Sigmoid colon (tissue), 7 donors: ENCODE results near the gene CCDC66. TPM values are rescaled to one million over a fixed set of nuclear protein-coding genes. Genes with fewer than 3 reads are reported as not detected.

Experiments used
- DNase-seq: peaks from one replicate; pipeline ENCODE4 v3.0.0-alpha.2; 2019
- H3K27ac ChIP-seq, 4 donors: fragments of 200-600 bp; sonication (generic); one replicate each; pipeline ENCODE4 v1.5.1; 2016 to 2019; ENCODE audit warnings: mild to moderate bottlenecking in 1 of 4
- H3K27me3 ChIP-seq, 3 donors: fragments of 200-600 bp; sonication (generic); one replicate each; pipeline ENCODE4 v1.5.1; 2019; ENCODE audit warnings: mild to moderate bottlenecking in 1 of 3
- H3K36me3 ChIP-seq, 4 donors: fragments of 200-600 bp; sonication (generic); one replicate each; pipeline ENCODE4 v1.5.1; 2016 to 2019
- H3K4me1 ChIP-seq, 4 donors: fragments of 200-600 bp; sonication (generic); one replicate each; pipeline ENCODE4 v1.5.1; 2017 to 2019
- H3K4me3 ChIP-seq, 4 donors: fragments of 200-600 bp; sonication (generic); one replicate each; pipeline ENCODE4 v1.5.1; 2017 to 2019; ENCODE audit warnings: mild to moderate bottlenecking in 2 of 4, moderate library complexity in 1 of 4
- H3K9me3 ChIP-seq, 4 donors: fragments of 200-600 bp in 3 of 4; sonication (generic) in 3 of 4; one replicate each; pipeline versions ENCODE4 v1.5.1 to v1.6.1; 2013 to 2019
- CTCF ChIP-seq, 4 experiments: fragments of 450-650 bp in 3 of 4; fragments of 200-600 bp in 1 of 4; IDR thresholded peaks; one replicate each; pipeline ENCODE4 v1.5.1; 2016 to 2019; ENCODE audit warnings: antibody characterized with exemption in 4 of 4, mild to moderate bottlenecking in 3 of 4, moderate library complexity in 2 of 4
- EP300 ChIP-seq, 4 donors: sonication (generic); formaldehyde crosslinking; IDR thresholded peaks; one replicate each; pipeline ENCODE4 v1.6.1; 2017; ENCODE audit warnings: antibody characterized with exemption in 4 of 4
- POLR2A ChIP-seq, 2 donors: fragments of 450-650 bp; IDR thresholded peaks; one replicate each; pipeline ENCODE4 v1.6.1; 2016; ENCODE audit warnings: antibody characterized with exemption in 2 of 2, mild to moderate bottlenecking in 2 of 2, moderate library complexity in 2 of 2
- POLR2AphosphoS5 ChIP-seq, 4 donors: sonication (generic); formaldehyde crosslinking; IDR thresholded peaks; one replicate each; pipeline ENCODE4 v1.6.1; 2017; ENCODE audit warnings: antibody characterized with exemption in 4 of 4
- WGBS, 2 donors: extraction: QIAGEN DNeasy Blood & Tissue Kit; methylation state at CpG; one replicate each; pipeline ENCODE4 v1.1.7; 2013; 5-methylcytosine and 5-hydroxymethylcytosine counted together
- intact Hi-C: fragments of 100-400 bp; cut with DNase I; formaldehyde crosslinking; loops from one replicate; pipeline ENCODE4 v1.15.1; 2023
- polyA plus RNA-seq, 3 donors: library from polyadenylated mRNA; stranded (reverse); fragments of 200-250 nt; gene quantifications; one replicate each; pipeline ENCODE4 v1.2.3, GENCODE V29; 2013
- total RNA-seq, 4 donors: library from RNA; depleted of rRNA; stranded (reverse); fragments of >200 nt; gene quantifications; one replicate each; pipeline ENCODE4 v1.1.0, GENCODE V29; 2016
- donor health status: healthy with polysubstance abuse.
- donor health status: Bipolar disorder and iron deficiency.
- donor health status: healthy.

CCDC66 gene
- total and polyA plus RNA-seq, 7 donors: 4.2 to 86.1 (median 27.7) TPM

- Histone ChIP-seq H3K27ac (no peak overlapping the region), H3K4me1 (no peaks in the 10 kb centered on the region), H3K9me3 (no peaks in the 10 kb centered on the region), H3K36me3 (peaks cover 6 to 93% (median 34%) of the 10 kb centered on the region in 4 donors), H3K27me3 (no peaks in the 10 kb centered on the region), H3K4me3 (no peak overlapping the region)
- TF ChIP-seq EP300 (IDR thresholded peaks at IDR 0.05): no peak
- no peak for TF ChIP-seq POLR2AphosphoS5 (IDR thresholded peaks at IDR 0.05)
- no peak for TF ChIP-seq CTCF (IDR thresholded peaks at IDR 0.05)
- no peak for TF ChIP-seq POLR2A (IDR thresholded peaks at IDR 0.05)
- intact Hi-C loops: no loop called here
- DNase-seq: no peak
- 22 to 66% methylated on average over 3 of the region's 3 CpGs for WGBS, 2 donors
Observed at GRCh38 chr3:56621681-56622080, 64.7 kb downstream of the CCDC66 start.

DNA sequence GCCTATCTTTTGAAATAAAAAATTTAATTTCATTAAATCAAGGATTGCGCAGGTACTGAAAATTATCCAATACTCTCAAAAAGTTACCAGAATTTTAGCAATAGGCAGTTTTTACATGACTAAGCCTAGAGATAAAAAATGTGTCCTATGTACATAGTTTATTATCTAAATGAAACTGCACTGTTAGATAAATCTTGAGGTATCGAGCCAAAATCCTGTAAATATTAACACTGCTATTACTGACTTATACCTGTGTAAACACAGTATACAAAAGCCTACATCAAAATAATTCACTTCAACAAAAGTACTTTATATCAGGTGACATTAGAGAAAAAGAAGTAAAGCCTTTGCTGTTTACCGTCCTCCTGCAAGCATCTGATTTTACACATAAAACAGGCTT, 65.4 kb downstream of the CCDC66 start:
- peaks cover 6 to 94% (median 31%) of the 10 kb centered on the region in 4 donors for H3K36me3 ChIP-seq
- TF ChIP-seq POLR2A (IDR thresholded peaks at IDR 0.05) (no peak), CTCF (IDR thresholded peaks at IDR 0.05) (no peak), POLR2AphosphoS5 (IDR thresholded peaks at IDR 0.05) (no peak)
- 52 to 80% methylated on average over 3 of the region's 3 CpGs for WGBS, 2 donors
- H3K27me3 ChIP-seq: no peaks in the 10 kb centered on the region
- H3K4me1 ChIP-seq: no peaks in the 10 kb centered on the region
- H3K4me3 ChIP-seq: no peak overlapping the region
- no peak for DNase-seq
- H3K9me3 ChIP-seq: no peaks in the 10 kb centered on the region
- intact Hi-C loops: no loop called here
- H3K27ac ChIP-seq: no peak overlapping the region

GRCh38 chr3:56624725-56625124, 67.8 kb downstream of the CCDC66 start:
- no peak overlapping the region for H3K27ac ChIP-seq
- intact Hi-C loops: no loop called here

GRCh38 chr3:56629047-56629446, 72.1 kb downstream of the CCDC66 start:
- 47 to 74% methylated on average over 2 of the region's 2 CpGs for WGBS, 2 donors
- H3K36me3 ChIP-seq: peaks cover 7 to 77% (median 34%) of the 10 kb centered on the region in 4 donors
- H3K9me3 ChIP-seq: no peaks in the 10 kb centered on the region
- no peaks in the 10 kb centered on the region for H3K27me3 ChIP-seq
- intact Hi-C loops: no loop called here
- H3K4me1 ChIP-seq: no peaks in the 10 kb centered on the region
- no peak for DNase-seq
- TF ChIP-seq POLR2A (IDR thresholded peaks at IDR 0.05) (no peak), EP300 (IDR thresholded peaks at IDR 0.05) (no peak), CTCF (IDR thresholded peaks at IDR 0.05) (no peak), POLR2AphosphoS5 (IDR thresholded peaks at IDR 0.05) (no peak)
- no peak overlapping the region for H3K27ac ChIP-seq
- no peak overlapping the region for H3K4me3 ChIP-seq

More at GRCh38 chr3:56624725-56625124, 67.8 kb downstream of the CCDC66 start:
- Histone ChIP-seq H3K27me3 (no peaks in the 10 kb centered on the region), H3K9me3 (no peaks in the 10 kb centered on the region), H3K4me3 (no peak overlapping the region), H3K4me1 (no peaks in the 10 kb centered on the region), H3K36me3 (peaks cover 6 to 88% (median 33%) of the 10 kb centered on the region in 4 donors)
- 90 to 92% methylated on average over 3 of the region's 3 CpGs for WGBS, 2 donors
- no peak for DNase-seq
- TF ChIP-seq EP300 (IDR thresholded peaks at IDR 0.05): no peak
- no peak for TF ChIP-seq POLR2A (IDR thresholded peaks at IDR 0.05)
- no peak for TF ChIP-seq CTCF (IDR thresholded peaks at IDR 0.05)
- TF ChIP-seq POLR2AphosphoS5 (IDR thresholded peaks at IDR 0.05): no peak

GRCh38 chr3:56629451-56629850, 72.5 kb downstream of the CCDC66 start:
- no peak for DNase-seq
- no peak for TF ChIP-seq CTCF (IDR thresholded peaks at IDR 0.05)
- TF ChIP-seq EP300 (IDR thresholded peaks at IDR 0.05): no peak
- TF ChIP-seq POLR2A (IDR thresholded peaks at IDR 0.05): no peak
- TF ChIP-seq POLR2AphosphoS5 (IDR thresholded peaks at IDR 0.05): no peak
- Histone ChIP-seq H3K27ac (no peak overlapping the region), H3K4me1 (no peaks in the 10 kb centered on the region), H3K36me3 (peaks cover 7 to 77% (median 31%) of the 10 kb centered on the region in 4 donors), H3K9me3 (no peaks in the 10 kb centered on the region), H3K27me3 (no peaks in the 10 kb centered on the region), H3K4me3 (no peak overlapping the region)
- intact Hi-C loops: no loop called here
